Measurements from ENCODE around the gene VIPR2.

- TF ChIP-seq POLR2A (IDR thresholded peaks at IDR 0.05), result no peak
- TF ChIP-seq CTCF (IDR thresholded peaks at IDR 0.05), result no peak
- no peak for TF ChIP-seq EP300 (IDR thresholded peaks at IDR 0.05; ENCODE audit: low read depth)
These were observed 133.0 kb downstream of the VIPR2 start for GRCh38 chr7:159011722-159012022.
